Panc1 (cell line): ENCODE measurements around the gene GMPR2. TPM values are rescaled to one million over a fixed set of nuclear protein-coding genes. Genes with fewer than 3 reads are reported as not detected.

Experiments used
- ATAC-seq: fragments of 200-7000 bp; cut with Tn5 transposase; 2 replicates; pipeline ENCODE4 v1.9.1; 2020; ENCODE audit warnings: mild to moderate bottlenecking, moderate library complexity
- BruUV-seq: library from RNA; stranded (reverse); fragments of 400-500 nt; replicated peaks from 2 replicates; lab custom pipeline; 2021; lab: Mats Ljungman, UMichigan
- CTCF ChIA-PET: fragments of 300-600 bp; sonication (Branson Sonifier 250); formaldehyde crosslinking; loops from one replicate; lab custom pipeline; 2022; ENCODE audit warnings: antibody characterized with exemption; lab: Charles Lee
- POLR2A ChIA-PET: fragments of 300-600 bp; sonication (Branson Sonifier 250); formaldehyde crosslinking; loops from one replicate; lab custom pipeline; 2022; ENCODE audit warnings: antibody characterized with exemption; lab: Charles Lee
- DNase-seq: peaks from one replicate; pipeline ENCODE4 v3.0.0-alpha.2; 2010; ENCODE audit warnings: low read depth, low spot score
- H3K27ac ChIP-seq: 2 replicates; pipeline ENCODE4 v1.5.1; 2011; ENCODE audit warnings: mild to moderate bottlenecking, low read length, inconsistent platforms
- H3K27me3 ChIP-seq: fragments of 200-500 bp; sonication (Bioruptor generic); 2 replicates; pipeline ENCODE4 v1.6.0; 2014; ENCODE audit warnings: low read length, inconsistent platforms; ENCODE audit not compliant: control insufficient read depth, insufficient read depth
- H3K36me3 ChIP-seq: fragments of 200-500 bp; sonication (Bioruptor generic); 2 replicates; pipeline ENCODE4 v1.5.1; 2014; ENCODE audit warnings: inconsistent platforms, mild to moderate bottlenecking, low read length, moderate library complexity; ENCODE audit not compliant: control insufficient read depth, insufficient read depth
- H3K4me1 ChIP-seq: 2 replicates; pipeline ENCODE4 v1.5.1; 2011; ENCODE audit warnings: inconsistent platforms, mild to moderate bottlenecking, low read length, moderate library complexity; ENCODE audit not compliant: control insufficient read depth, insufficient read depth
- H3K4me3 ChIP-seq, 2 experiments: 2 replicates each; pipeline ENCODE4 v1.5.1; 2011 to 2012; ENCODE audit warnings: low read depth in 2 of 2, low read length in 2 of 2, mild to moderate bottlenecking in 2 of 2, inconsistent platforms in 1 of 2, moderate library complexity in 1 of 2
- H3K9me3 ChIP-seq: fragments of 200-500 bp; sonication (Bioruptor generic); 2 replicates; pipeline ENCODE4 v1.5.1; 2014; ENCODE audit warnings: low read depth, mild to moderate bottlenecking, inconsistent platforms, low read length, moderate library complexity; ENCODE audit not compliant: control insufficient read depth, insufficient read depth
- POLR2AphosphoS5 ChIP-seq: IDR thresholded peaks from 2 replicates; pipeline ENCODE4 v1.6.1; 2012; ENCODE audit warnings: mild to moderate bottlenecking, low read depth, low read length, moderate library complexity
- SIN3A ChIP-seq: IDR thresholded peaks from 2 replicates; pipeline ENCODE4 v1.6.1; 2012; ENCODE audit warnings: low read depth, mild to moderate bottlenecking, low read length, moderate library complexity, borderline replicate concordance; ENCODE audit not compliant: insufficient read depth
- TCF7L2 ChIP-seq: IDR thresholded peaks from 2 replicates; pipeline ENCODE4 v1.6.1; 2011; ENCODE audit warnings: mild to moderate bottlenecking, low read depth, low read length, inconsistent platforms
- in situ Hi-C: cut with HindIII; loops from 2 replicates; pipeline ENCODE4 v1.10.0; 2016; ENCODE audit warnings: low sequenced_read_pairs, low pct_unique_long_range_greater_than_20kb
- intact Hi-C: fragments of 100-400 bp; cut with micrococcal nuclease; formaldehyde crosslinking; loops from one replicate; pipeline ENCODE4 v1.10.0; 2022; ENCODE audit not compliant: unreplicated experiment
- total RNA-seq: library from RNA; stranded (reverse); gene quantifications from one replicate; pipeline ENCODE4 v1.2.1, GENCODE V29; 2021; ENCODE audit not compliant: unreplicated experiment
- TF ChIP-seq, protein P1 (sequence below): fragments of 450-650 bp; IDR thresholded peaks from 2 replicates; pipeline ENCODE4 v1.5.1; 2017; ENCODE audit warnings: mild to moderate bottlenecking
- TF ChIP-seq, protein P2 (sequence below), 2 experiments: IDR thresholded peaks; 2 replicates each; pipeline ENCODE4 v1.6.1; 2011 to 2012; ENCODE audit warnings: low read depth in 2 of 2, control low read depth in 1 of 2, low read length in 1 of 2, mild to moderate bottlenecking in 1 of 2, moderate library complexity in 1 of 2; ENCODE audit not compliant: insufficient read depth in 1 of 2

The GMPR2 gene
- total RNA-seq, 1 experiment from 2014 or later, result 45.9 TPM

DNA sequence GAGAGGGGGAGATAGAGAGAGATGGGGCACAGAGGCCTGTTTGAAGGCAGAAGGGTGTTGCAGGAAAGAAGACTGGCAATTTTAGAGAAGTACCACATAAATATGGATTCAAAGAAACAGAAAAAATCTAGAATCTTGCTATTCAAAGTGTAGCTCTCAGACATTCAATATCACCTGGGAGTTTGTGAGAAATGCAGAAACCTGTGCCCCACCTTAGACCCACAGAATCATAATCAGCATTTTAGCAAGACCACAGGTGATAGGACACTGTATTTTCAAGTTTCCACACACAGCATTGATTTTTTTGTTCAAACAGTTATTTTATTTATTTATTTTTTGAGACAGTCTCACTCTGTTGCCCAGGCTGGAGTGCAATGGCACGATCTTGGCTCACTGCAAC lies 3.8 kb upstream of the GMPR2 start:
- TF ChIP-seq, protein P1, sequence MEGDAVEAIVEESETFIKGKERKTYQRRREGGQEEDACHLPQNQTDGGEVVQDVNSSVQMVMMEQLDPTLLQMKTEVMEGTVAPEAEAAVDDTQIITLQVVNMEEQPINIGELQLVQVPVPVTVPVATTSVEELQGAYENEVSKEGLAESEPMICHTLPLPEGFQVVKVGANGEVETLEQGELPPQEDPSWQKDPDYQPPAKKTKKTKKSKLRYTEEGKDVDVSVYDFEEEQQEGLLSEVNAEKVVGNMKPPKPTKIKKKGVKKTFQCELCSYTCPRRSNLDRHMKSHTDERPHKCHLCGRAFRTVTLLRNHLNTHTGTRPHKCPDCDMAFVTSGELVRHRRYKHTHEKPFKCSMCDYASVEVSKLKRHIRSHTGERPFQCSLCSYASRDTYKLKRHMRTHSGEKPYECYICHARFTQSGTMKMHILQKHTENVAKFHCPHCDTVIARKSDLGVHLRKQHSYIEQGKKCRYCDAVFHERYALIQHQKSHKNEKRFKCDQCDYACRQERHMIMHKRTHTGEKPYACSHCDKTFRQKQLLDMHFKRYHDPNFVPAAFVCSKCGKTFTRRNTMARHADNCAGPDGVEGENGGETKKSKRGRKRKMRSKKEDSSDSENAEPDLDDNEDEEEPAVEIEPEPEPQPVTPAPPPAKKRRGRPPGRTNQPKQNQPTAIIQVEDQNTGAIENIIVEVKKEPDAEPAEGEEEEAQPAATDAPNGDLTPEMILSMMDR, result no peak
- TF ChIP-seq, protein P2, sequence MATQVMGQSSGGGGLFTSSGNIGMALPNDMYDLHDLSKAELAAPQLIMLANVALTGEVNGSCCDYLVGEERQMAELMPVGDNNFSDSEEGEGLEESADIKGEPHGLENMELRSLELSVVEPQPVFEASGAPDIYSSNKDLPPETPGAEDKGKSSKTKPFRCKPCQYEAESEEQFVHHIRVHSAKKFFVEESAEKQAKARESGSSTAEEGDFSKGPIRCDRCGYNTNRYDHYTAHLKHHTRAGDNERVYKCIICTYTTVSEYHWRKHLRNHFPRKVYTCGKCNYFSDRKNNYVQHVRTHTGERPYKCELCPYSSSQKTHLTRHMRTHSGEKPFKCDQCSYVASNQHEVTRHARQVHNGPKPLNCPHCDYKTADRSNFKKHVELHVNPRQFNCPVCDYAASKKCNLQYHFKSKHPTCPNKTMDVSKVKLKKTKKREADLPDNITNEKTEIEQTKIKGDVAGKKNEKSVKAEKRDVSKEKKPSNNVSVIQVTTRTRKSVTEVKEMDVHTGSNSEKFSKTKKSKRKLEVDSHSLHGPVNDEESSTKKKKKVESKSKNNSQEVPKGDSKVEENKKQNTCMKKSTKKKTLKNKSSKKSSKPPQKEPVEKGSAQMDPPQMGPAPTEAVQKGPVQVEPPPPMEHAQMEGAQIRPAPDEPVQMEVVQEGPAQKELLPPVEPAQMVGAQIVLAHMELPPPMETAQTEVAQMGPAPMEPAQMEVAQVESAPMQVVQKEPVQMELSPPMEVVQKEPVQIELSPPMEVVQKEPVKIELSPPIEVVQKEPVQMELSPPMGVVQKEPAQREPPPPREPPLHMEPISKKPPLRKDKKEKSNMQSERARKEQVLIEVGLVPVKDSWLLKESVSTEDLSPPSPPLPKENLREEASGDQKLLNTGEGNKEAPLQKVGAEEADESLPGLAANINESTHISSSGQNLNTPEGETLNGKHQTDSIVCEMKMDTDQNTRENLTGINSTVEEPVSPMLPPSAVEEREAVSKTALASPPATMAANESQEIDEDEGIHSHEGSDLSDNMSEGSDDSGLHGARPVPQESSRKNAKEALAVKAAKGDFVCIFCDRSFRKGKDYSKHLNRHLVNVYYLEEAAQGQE (IDR thresholded peaks at IDR 0.05; ENCODE audit: insufficient read depth in 1 of 2, low read depth in 2 of 2, low read length in 1 of 2), result no peak
- no peak for TF ChIP-seq TCF7L2
- no peak for TF ChIP-seq POLR2AphosphoS5
- TF ChIP-seq SIN3A, result no peak
- H3K36me3 ChIP-seq, result peaks cover 9% of the 10 kb centered on the region
- DNase-seq (no peak), ATAC-seq (no peak)
- no peak overlapping the region for H3K27ac ChIP-seq
- peaks cover 8% of the 10 kb centered on the region for H3K4me1 ChIP-seq
- ChIA-PET CTCF (no interaction called here), POLR2A (interaction anchor here (0.6 to 0.7 kb wide), 3 partner anchors 87 to 114 kb away, joined by 3 to 13 read pairs (median 4); partner anchors contain the start of genes DCAF11 and NRL)
- H3K27me3 ChIP-seq, result no peaks in the 10 kb centered on the region
- intact Hi-C loops (no loop called here), in situ Hi-C loops (no loop called here)
- TSS peak; percentile 60 for BruUV-seq
- H3K9me3 ChIP-seq, result no peaks in the 10 kb centered on the region
- H3K4me3 ChIP-seq, result no peak overlapping the region

DNA sequence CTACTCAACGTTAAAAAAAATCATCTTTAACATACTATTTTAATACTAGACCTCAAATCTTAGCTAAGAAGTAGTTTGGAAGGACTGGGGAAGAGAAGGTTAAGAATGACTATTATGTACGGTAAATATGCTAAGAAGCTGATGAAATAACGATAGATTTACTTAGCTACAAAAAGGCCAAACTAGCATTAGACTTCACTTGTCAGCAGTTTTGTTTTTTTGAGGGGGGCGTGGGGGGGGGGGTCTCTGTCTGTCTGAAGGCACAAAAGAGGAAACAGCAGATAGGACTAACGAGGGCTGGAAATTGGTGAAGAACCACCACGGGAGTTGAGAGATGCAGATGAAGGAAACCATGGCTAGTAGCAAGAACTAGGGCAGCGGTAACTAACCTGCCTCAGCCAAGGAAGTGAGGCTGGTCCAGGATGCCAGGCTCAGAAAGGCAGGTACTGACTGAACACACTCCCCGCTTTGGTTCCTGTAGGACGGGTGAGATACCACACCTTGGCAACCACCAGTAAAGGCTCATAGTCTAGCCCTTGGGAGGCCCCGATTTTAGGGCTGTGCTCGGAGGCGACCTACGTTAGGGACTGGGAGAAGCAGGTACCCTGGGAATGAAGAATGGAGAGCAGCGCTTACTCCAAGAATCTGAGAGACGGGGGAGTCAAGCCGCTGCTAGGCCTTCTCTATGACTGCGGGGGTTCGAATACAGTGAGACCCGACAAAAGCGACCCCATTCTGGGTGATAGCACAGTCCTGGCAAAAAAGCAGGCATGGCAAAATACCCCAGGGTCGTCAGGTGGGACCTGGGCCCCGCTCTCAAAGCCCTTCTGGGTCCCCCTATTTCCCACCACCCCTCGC lies 1.2 kb upstream of the GMPR2 start:
- ATAC-seq (peak; percentile 2; the same call in 1 of the 2 replicates), DNase-seq (no peak)
- H3K27ac ChIP-seq, result peak overlapping the region; percentile 96
- intact Hi-C loops (no loop called here), in situ Hi-C loops (no loop called here)
- TF ChIP-seq TCF7L2 (no peak), POLR2AphosphoS5 (no peak), SIN3A (no peak)
- TF ChIP-seq, protein P2 (IDR thresholded peaks at IDR 0.05; ENCODE audit: insufficient read depth in 1 of 2, low read depth in 2 of 2, low read length in 1 of 2), result no peak
- TF ChIP-seq, protein P1, result no peak
- CTCF ChIA-PET, result interaction anchor here (0.7 kb wide), 1 partner anchor 69 kb away, joined by 12 read pairs; no protein-coding TSS in a partner anchor
- peaks cover 18% of the 10 kb centered on the region for H3K4me1 ChIP-seq
- POLR2A ChIA-PET, result interaction anchor here (0.6 to 0.7 kb wide), 2 partner anchors 9 to 147 kb away, joined by 6 to 8 read pairs; no protein-coding TSS in a partner anchor
- BruUV-seq, result TSS peak; percentile 73
- peaks cover 12% of the 10 kb centered on the region for H3K36me3 ChIP-seq
- no peaks in the 10 kb centered on the region for H3K27me3 ChIP-seq
- H3K9me3 ChIP-seq, result no peaks in the 10 kb centered on the region
- H3K4me3 ChIP-seq, result peak overlapping the region; percentile 87 to 89
